ENCODE results near the gene TMEM204.

The TMEM204 gene

GRCh38 chr16:1532771-1533170, 695 bp upstream of the TMEM204 start:
- POLR2A ChIA-PET: no interaction called here
- CTCF ChIA-PET: no interaction called here
- no peak for DNase-seq (ENCODE audit: extremely low spot score)
- TF ChIP-seq CTCF (IDR thresholded peaks at IDR 0.05; ENCODE audit: control extremely low read depth, extremely low read depth, low read depth, missing control alignments): no peak

- no peak for DNase-seq (ENCODE audit: extremely low spot score)
- no peak for TF ChIP-seq CTCF (IDR thresholded peaks at IDR 0.05; ENCODE audit: control extremely low read depth, extremely low read depth, low read depth, missing control alignments)
- CTCF ChIA-PET: interaction anchor here (1.4 kb wide), 1 partner anchor 12 kb away, joined by 3 read pairs; no protein-coding TSS in a partner anchor
- POLR2A ChIA-PET: interaction anchor here (0.6 kb wide), 1 partner anchor 413 kb away, joined by 5 read pairs; no protein-coding TSS in a partner anchor
Observed at GRCh38 chr16:1534021-1535020, 855 bp downstream of the TMEM204 start.

GRCh38 chr16:1535391-1536291, 2.2 kb downstream of the TMEM204 start:
- TF ChIP-seq CTCF (IDR thresholded peaks at IDR 0.05; ENCODE audit: control extremely low read depth, extremely low read depth, low read depth, missing control alignments): no peak
- CTCF ChIA-PET: interaction anchor here (1.4 kb wide), 1 partner anchor 11 kb away, joined by 3 read pairs; no protein-coding TSS in a partner anchor
- DNase-seq (ENCODE audit: extremely low spot score): no peak
- POLR2A ChIA-PET: no interaction called here

GRCh38 chr16:1536601-1537000, 3.1 kb downstream of the TMEM204 start:
- DNase-seq (ENCODE audit: extremely low spot score): no peak
- ChIA-PET POLR2A (no interaction called here), CTCF (no interaction called here)
- no peak for TF ChIP-seq CTCF (IDR thresholded peaks at IDR 0.05; ENCODE audit: control extremely low read depth, extremely low read depth, low read depth, missing control alignments)

GRCh38 chr16:1537138-1537577, 3.7 kb downstream of the TMEM204 start:
- TF ChIP-seq CTCF (IDR thresholded peaks at IDR 0.05; ENCODE audit: control extremely low read depth, extremely low read depth, low read depth, missing control alignments): no peak
- CTCF ChIA-PET: interaction anchor here (1.1 kb wide), 1 partner anchor 177 kb away, joined by 3 read pairs; no protein-coding TSS in a partner anchor
- POLR2A ChIA-PET: no interaction called here

GRCh38 chr16:1537763-1538289, 4.4 kb downstream of the TMEM204 start:
- DNase-seq (ENCODE audit: extremely low spot score): no peak
- no peak for TF ChIP-seq CTCF (IDR thresholded peaks at IDR 0.05; ENCODE audit: control extremely low read depth, extremely low read depth, low read depth, missing control alignments)
- CTCF ChIA-PET: interaction anchor here (1.1 to 1.2 kb wide), 2 partner anchors 178 to 232 kb away, joined by 3 read pairs; no protein-coding TSS in a partner anchor
- POLR2A ChIA-PET: no interaction called here

More at GRCh38 chr16:1537138-1537577, 3.7 kb downstream of the TMEM204 start:
- no peak for DNase-seq (ENCODE audit: extremely low spot score)
